ENCODE data around the gene GRM4. TPM values are rescaled to one million over a fixed set of nuclear protein-coding genes. Genes with fewer than 3 reads are reported as not detected.

GRM4 gene
- total RNA-seq, 1 experiment from 2014 or later, result 5.6 TPM

- peaks cover 12% of the 10 kb centered on the region; the same call in 1 of the 2 replicates for H3K4me1 ChIP-seq (ENCODE audit: insufficient read depth, low read length)
- H2BK120ac ChIP-seq (ENCODE audit: low read depth, low read length, poor library complexity, severe bottlenecking), result no peak overlapping the region
- H3K56ac ChIP-seq (ENCODE audit: insufficient read length, low read depth, low read length), result no peak overlapping the region
- no peak overlapping the region for H4K8ac ChIP-seq (replicated peaks; ENCODE audit: insufficient read length, low read depth, low read length)
- no peak overlapping the region for H4K5ac ChIP-seq (ENCODE audit: insufficient read length, low read depth, low read length)
- peaks cover 20% of the 10 kb centered on the region for H3K23me2 ChIP-seq (ENCODE audit: insufficient read length, low read depth, low read length, poor library complexity, severe bottlenecking)
- H3K79me1 ChIP-seq (ENCODE audit: insufficient read depth, low read depth, low read length, poor library complexity, severe bottlenecking), result no peaks in the 10 kb centered on the region
- H3K27ac ChIP-seq (ENCODE audit: insufficient read length, low read depth, low read length), result no peak overlapping the region
- H3K27ac Mint-ChIP-seq, result no peak overlapping the region
- no peak overlapping the region for H2AK5ac ChIP-seq (ENCODE audit: insufficient read length, low read length)
- no peak overlapping the region for H3K9ac ChIP-seq (ENCODE audit: extremely low read depth, insufficient read length, low read length)
- no peak overlapping the region for H3K4ac ChIP-seq (ENCODE audit: low read depth, low read length)
- no CpG with 5 or more reads among the region's 29 CpGs for WGBS (ENCODE audit: extremely low coverage, insufficient read length, low lambda C conversion rate)
- no peak overlapping the region for H3K18ac ChIP-seq (ENCODE audit: insufficient read length, low read depth, low read length)
- H2BK20ac ChIP-seq (ENCODE audit: low read depth, low read length, poor library complexity, severe bottlenecking), result no peak overlapping the region
- H3K23ac ChIP-seq (ENCODE audit: insufficient read length, low read depth, low read length), result no peak overlapping the region
- no peak overlapping the region for H3T11ph ChIP-seq (ENCODE audit: low read length)
- no peaks in the 10 kb centered on the region for H3K9me3 Mint-ChIP-seq
- no peaks in the 10 kb centered on the region for H3K9me3 ChIP-seq (ENCODE audit: control insufficient read depth, low read depth, low read length)
- peak; percentile 81 for DNase-seq
- peaks cover 5% of the 10 kb centered on the region; the same call in 1 of the 2 replicates for H3K27me3 ChIP-seq (ENCODE audit: insufficient read depth, low read length)
- no peaks in the 10 kb centered on the region; a peak in 1 of 7 replicates for H3K36me3 Mint-ChIP-seq (ENCODE audit: insufficient read depth in 1 of 3, low read depth in 3 of 3)
- H4K91ac ChIP-seq (ENCODE audit: insufficient read length, low read depth, low read length), result no peak overlapping the region
- H2BK12ac ChIP-seq (ENCODE audit: insufficient read length, low read depth, low read length), result no peak overlapping the region
- H3K79me2 ChIP-seq (ENCODE audit: insufficient read depth, low read length), result no peaks in the 10 kb centered on the region; the same call in 1 of the 2 replicates
- H4K20me1 ChIP-seq (ENCODE audit: control insufficient read depth, insufficient read depth, insufficient read length), result no peaks in the 10 kb centered on the region
- no peak overlapping the region for H3K14ac ChIP-seq (ENCODE audit: insufficient read depth, low read length)
- peaks cover 79% of the 10 kb centered on the region for H3K27me3 Mint-ChIP-seq (ENCODE audit: low read depth)
- no peak overlapping the region for H2BK15ac ChIP-seq (ENCODE audit: low read depth, low read length)
- peak overlapping the region; percentile 10 for H3K4me2 ChIP-seq (ENCODE audit: insufficient read depth, insufficient read length, low read length)
- no peak overlapping the region for H2AFZ ChIP-seq (ENCODE audit: low read length)
- peaks cover 54 to 70% of the 10 kb centered on the region in 2 experiments for H3K4me1 Mint-ChIP-seq
- H2BK5ac ChIP-seq (ENCODE audit: insufficient read length, low read length), result no peak overlapping the region
- TF ChIP-seq CTCF (conservative IDR thresholded peaks at IDR 0.05), result no peak
- peak overlapping the region; percentile 40 to 74; a peak in 4 of 5 replicates for H3K4me3 Mint-ChIP-seq
Observed at GRCh38 chr6:34142061-34142998, 3.6 kb downstream of the GRM4 start.

All from H9 (cell line).